GM12878 (cell line): Measurements from ENCODE around the gene LBH. TPM values are rescaled to one million over a fixed set of nuclear protein-coding genes. Genes with fewer than 3 reads are reported as not detected.

ENCODE experiments used
- BCL11A ChIP-seq: IDR thresholded peaks from 2 replicates; pipeline ENCODE4 v1.6.1; 2011; ENCODE audit warnings: low read depth, low read length
- BRCA1 ChIP-seq: IDR thresholded peaks from 2 replicates; pipeline ENCODE4 v1.6.1; 2011; ENCODE audit warnings: low read depth, low read length, improper control_type of control experiment
- CHD2 ChIP-seq: IDR thresholded peaks from 2 replicates; pipeline ENCODE4 v1.6.1; 2011; ENCODE audit warnings: low read depth, low read length, improper control_type of control experiment, borderline replicate concordance
- MTA2 ChIP-seq: fragments of 450-650 bp; IDR thresholded peaks from 2 replicates; pipeline ENCODE4 v1.6.1; 2016; ENCODE audit warnings: low read depth, mild to moderate bottlenecking, moderate library complexity
- RFX5 ChIP-seq: IDR thresholded peaks from 2 replicates; pipeline ENCODE4 v1.6.1; 2011; ENCODE audit warnings: low read depth, low read length, improper control_type of control experiment
- polyA plus RNA-seq, 11 experiments: library from polyadenylated mRNA; depleted of rRNA in 4 of 11; unstranded in 6 of 11; stranded (reverse) in 5 of 11; fragments of >200 nt; fragmentation: Nextera tagmentation in 4 of 11; fragmentation: Illumina TruSeq in 1 of 11; extraction: Ambion mirVana in 4 of 11; extraction: Trizol in 1 of 11; gene quantifications; 1 replicate in 1 of 11; 2 replicates in 10 of 11; pipeline versions ENCODE4 v1.2.1 to v1.2.3, GENCODE V29; 2011 to 2016; ENCODE audit warnings: inconsistent platforms in 2 of 11, missing spikeins in 2 of 11, low read depth in 1 of 11
- total RNA-seq, 4 experiments: library from RNA; depleted of rRNA in 3 of 4; stranded (reverse); fragments of >200 nt in 3 of 4; fragmentation: Illumina TruSeq in 1 of 4; extraction: Trizol in 1 of 4; gene quantifications; 2 replicates each; pipeline versions ENCODE4 v1.2.1 to v1.2.3, GENCODE V29; 2013 to 2021
- TF ChIP-seq, protein P1 (sequence below): fragments of 150-350 bp; IDR thresholded peaks from 2 replicates; pipeline ENCODE4 v1.6.1; 2016; ENCODE audit warnings: low read depth, low read length
- TF ChIP-seq, protein P2 (sequence below): fragments of 450-650 bp; conservative IDR thresholded peaks from 2 replicates; pipeline ENCODE4 v1.6.1; 2017; ENCODE audit warnings: mild to moderate bottlenecking, moderate library complexity
- TF ChIP-seq, protein P3 (sequence below): IDR thresholded peaks from 2 replicates; pipeline ENCODE4 v1.6.1; 2012; ENCODE audit warnings: low read length, inconsistent platforms

LBH gene
- total and polyA plus RNA-seq, 10 of the 15 experiments (the other 5 are each of a cell fraction or from before 2014, with no cell fraction given): 9.3 to 133 (median 34.1) TPM

DNA sequence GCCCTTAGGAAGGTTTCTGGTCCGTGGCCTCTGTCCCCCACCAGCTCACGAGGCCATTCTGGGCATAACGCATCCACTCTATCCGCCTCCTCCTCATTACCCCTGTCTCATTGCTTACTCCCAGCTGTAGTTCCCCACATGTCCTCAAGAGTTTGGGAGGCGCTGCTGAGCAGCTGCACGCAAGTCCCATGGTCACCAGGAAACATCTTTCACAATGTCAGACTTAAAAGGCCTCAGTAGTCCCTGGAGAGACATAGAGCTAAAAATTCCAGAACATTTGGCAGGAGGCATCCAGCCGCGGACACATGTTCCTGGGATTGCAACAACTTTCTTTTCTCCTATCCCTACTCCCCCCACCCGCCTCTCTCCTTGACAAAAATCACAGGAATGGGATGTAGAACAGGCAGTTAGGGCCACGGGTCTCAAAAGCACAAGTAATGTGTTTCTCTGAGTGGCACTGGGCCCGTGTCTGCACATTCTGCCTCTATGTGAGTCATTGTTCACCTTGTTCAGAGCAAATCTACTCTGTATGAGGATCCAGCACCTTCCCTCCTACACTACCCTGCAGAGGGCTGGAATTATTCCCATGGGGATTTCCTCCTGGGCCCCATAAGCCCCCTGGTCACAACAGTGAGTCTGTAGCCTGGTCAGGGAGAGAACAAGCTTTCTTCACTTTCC lies 8.1 kb downstream of the LBH start (continued):
- TF ChIP-seq, protein P1, sequence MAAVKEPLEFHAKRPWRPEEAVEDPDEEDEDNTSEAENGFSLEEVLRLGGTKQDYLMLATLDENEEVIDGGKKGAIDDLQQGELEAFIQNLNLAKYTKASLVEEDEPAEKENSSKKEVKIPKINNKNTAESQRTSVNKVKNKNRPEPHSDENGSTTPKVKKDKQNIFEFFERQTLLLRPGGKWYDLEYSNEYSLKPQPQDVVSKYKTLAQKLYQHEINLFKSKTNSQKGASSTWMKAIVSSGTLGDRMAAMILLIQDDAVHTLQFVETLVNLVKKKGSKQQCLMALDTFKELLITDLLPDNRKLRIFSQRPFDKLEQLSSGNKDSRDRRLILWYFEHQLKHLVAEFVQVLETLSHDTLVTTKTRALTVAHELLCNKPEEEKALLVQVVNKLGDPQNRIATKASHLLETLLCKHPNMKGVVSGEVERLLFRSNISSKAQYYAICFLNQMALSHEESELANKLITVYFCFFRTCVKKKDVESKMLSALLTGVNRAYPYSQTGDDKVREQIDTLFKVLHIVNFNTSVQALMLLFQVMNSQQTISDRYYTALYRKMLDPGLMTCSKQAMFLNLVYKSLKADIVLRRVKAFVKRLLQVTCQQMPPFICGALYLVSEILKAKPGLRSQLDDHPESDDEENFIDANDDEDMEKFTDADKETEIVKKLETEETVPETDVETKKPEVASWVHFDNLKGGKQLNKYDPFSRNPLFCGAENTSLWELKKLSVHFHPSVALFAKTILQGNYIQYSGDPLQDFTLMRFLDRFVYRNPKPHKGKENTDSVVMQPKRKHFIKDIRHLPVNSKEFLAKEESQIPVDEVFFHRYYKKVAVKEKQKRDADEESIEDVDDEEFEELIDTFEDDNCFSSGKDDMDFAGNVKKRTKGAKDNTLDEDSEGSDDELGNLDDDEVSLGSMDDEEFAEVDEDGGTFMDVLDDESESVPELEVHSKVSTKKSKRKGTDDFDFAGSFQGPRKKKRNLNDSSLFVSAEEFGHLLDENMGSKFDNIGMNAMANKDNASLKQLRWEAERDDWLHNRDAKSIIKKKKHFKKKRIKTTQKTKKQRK: no peak
- TF ChIP-seq MTA2 (no peak), CHD2 (no peak), BCL11A (no peak), RFX5 (no peak), BRCA1 (no peak)
- TF ChIP-seq, protein P2, sequence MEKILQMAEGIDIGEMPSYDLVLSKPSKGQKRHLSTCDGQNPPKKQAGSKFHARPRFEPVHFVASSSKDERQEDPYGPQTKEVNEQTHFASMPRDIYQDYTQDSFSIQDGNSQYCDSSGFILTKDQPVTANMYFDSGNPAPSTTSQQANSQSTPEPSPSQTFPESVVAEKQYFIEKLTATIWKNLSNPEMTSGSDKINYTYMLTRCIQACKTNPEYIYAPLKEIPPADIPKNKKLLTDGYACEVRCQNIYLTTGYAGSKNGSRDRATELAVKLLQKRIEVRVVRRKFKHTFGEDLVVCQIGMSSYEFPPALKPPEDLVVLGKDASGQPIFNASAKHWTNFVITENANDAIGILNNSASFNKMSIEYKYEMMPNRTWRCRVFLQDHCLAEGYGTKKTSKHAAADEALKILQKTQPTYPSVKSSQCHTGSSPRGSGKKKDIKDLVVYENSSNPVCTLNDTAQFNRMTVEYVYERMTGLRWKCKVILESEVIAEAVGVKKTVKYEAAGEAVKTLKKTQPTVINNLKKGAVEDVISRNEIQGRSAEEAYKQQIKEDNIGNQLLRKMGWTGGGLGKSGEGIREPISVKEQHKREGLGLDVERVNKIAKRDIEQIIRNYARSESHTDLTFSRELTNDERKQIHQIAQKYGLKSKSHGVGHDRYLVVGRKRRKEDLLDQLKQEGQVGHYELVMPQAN: no peak
- TF ChIP-seq, protein P3, sequence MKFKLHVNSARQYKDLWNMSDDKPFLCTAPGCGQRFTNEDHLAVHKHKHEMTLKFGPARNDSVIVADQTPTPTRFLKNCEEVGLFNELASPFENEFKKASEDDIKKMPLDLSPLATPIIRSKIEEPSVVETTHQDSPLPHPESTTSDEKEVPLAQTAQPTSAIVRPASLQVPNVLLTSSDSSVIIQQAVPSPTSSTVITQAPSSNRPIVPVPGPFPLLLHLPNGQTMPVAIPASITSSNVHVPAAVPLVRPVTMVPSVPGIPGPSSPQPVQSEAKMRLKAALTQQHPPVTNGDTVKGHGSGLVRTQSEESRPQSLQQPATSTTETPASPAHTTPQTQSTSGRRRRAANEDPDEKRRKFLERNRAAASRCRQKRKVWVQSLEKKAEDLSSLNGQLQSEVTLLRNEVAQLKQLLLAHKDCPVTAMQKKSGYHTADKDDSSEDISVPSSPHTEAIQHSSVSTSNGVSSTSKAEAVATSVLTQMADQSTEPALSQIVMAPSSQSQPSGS: no peak
